HCT116 (cell line): ENCODE measurements around the gene UMODL1. TPM values are rescaled to one million over a fixed set of nuclear protein-coding genes. Genes with fewer than 3 reads are reported as not detected.

Source experiments
- ATAC-seq: fragments of 200-7000 bp; cut with Tn5 transposase; 2 replicates; pipeline ENCODE4 v1.9.1; 2020; ENCODE audit warnings: mild to moderate bottlenecking, moderate library complexity
- BruUV-seq: library from RNA; stranded (reverse); fragments of 400-500 nt; replicated peaks from 2 replicates; lab custom pipeline; 2021; lab: Mats Ljungman, UMichigan
- CTCF ChIA-PET: fragments of 300-600 bp; sonication (Branson Sonifier 250); formaldehyde crosslinking; loops from one replicate; lab custom pipeline; 2021; ENCODE audit warnings: antibody characterized with exemption; lab: Charles Lee
- POLR2A ChIA-PET: fragments of 300-600, 350-600 bp; sonication (Branson Sonifier 250); formaldehyde crosslinking; loops from one replicate; lab custom pipeline; 2021; ENCODE audit warnings: antibody characterized with exemption; lab: Charles Lee
- RAD21 ChIA-PET, 2 experiments: fragments of 300-600 bp; sonication (Branson Sonifier 250); formaldehyde crosslinking; loops; one replicate each; lab custom pipeline; 2023; ENCODE audit warnings: low total read pairs in 2 of 2; ENCODE audit not compliant: uncharacterized antibody in 2 of 2, unreplicated experiment in 2 of 2, low non-redundant PET in 1 of 2; lab: Charles Lee
- DNase-seq: peaks from one replicate; pipeline ENCODE4 v3.0.0-alpha.2; 2010; ENCODE audit warnings: low read depth, low spot score
- H2AFZ ChIP-seq: fragments of 200-600 bp; shearing (Covaris generic), sonication (generic); 2 replicates; pipeline ENCODE4 v1.6.1; 2017; ENCODE audit warnings: low read depth, mixed run types, mixed read lengths, antibody characterized with exemption, low read length; ENCODE audit not compliant: poor library complexity, severe bottlenecking
- H3K27ac ChIP-seq: 2 replicates; pipeline ENCODE4 v1.5.1; 2012; ENCODE audit warnings: low read depth, low read length
- H3K27me3 ChIP-seq: fragments of 200-600 bp; sonication (generic); 2 replicates; pipeline ENCODE4 v1.6.1; 2016; ENCODE audit warnings: mixed run types, low read length, mixed read lengths; ENCODE audit not compliant: insufficient read depth
- H3K36me3 ChIP-seq, 2 experiments: fragments of 200-500 bp in 1 of 2; fragments of 200-600 bp in 1 of 2; sonication (Bioruptor generic) in 1 of 2; sonication (generic) in 1 of 2; 2 replicates each; pipeline versions ENCODE4 v1.5.1 to v1.6.1; 2014 to 2016; ENCODE audit warnings: low read length in 2 of 2, inconsistent platforms in 1 of 2, mixed read lengths in 1 of 2, mixed run types in 1 of 2; ENCODE audit not compliant: insufficient read depth in 2 of 2, control insufficient read depth in 1 of 2
- H3K4me1 ChIP-seq, 2 experiments: fragments of 200-600 bp in 1 of 2; sonication (generic) in 1 of 2; 2 replicates each; pipeline versions ENCODE4 v1.5.1 to v1.6.1; 2012 to 2017; ENCODE audit warnings: low read length in 2 of 2, inconsistent platforms in 1 of 2, mild to moderate bottlenecking in 1 of 2, mixed read lengths in 1 of 2, mixed run types in 1 of 2, moderate library complexity in 1 of 2; ENCODE audit not compliant: insufficient read depth in 2 of 2, control insufficient read depth in 1 of 2
- H3K4me2 ChIP-seq: fragments of 200-600 bp; sonication (generic); 2 replicates; pipeline ENCODE4 v1.6.1; 2017; ENCODE audit warnings: mixed run types, low read length, mixed read lengths
- H3K4me3 ChIP-seq, 2 experiments: fragments of 200-600 bp in 1 of 2; sonication (generic) in 1 of 2; replicated peaks in 1 of 2; 2 replicates each; pipeline ENCODE4 v1.5.1; 2011 to 2016; ENCODE audit warnings: low read length in 2 of 2, control low read depth in 1 of 2, low read depth in 1 of 2, mild to moderate bottlenecking in 1 of 2, mixed read lengths in 1 of 2, mixed run types in 1 of 2
- H3K79me2 ChIP-seq: fragments of 200-600 bp; sonication (generic); 2 replicates; pipeline ENCODE4 v1.6.1; 2017; ENCODE audit warnings: mild to moderate bottlenecking, mixed run types, low read length, moderate library complexity, mixed read lengths; ENCODE audit not compliant: insufficient read depth
- H3K9ac ChIP-seq: fragments of 200-600 bp; sonication (generic); 2 replicates; pipeline ENCODE4 v1.6.1; 2016; ENCODE audit warnings: low read length, mixed read lengths
- H3K9me2 ChIP-seq: fragments of 200-600 bp; sonication (generic), shearing (Covaris generic); 2 replicates; pipeline ENCODE4 v1.6.1; 2017; ENCODE audit warnings: mixed run types, mild to moderate bottlenecking, moderate library complexity; ENCODE audit not compliant: insufficient read depth
- H3K9me3 ChIP-seq, 2 experiments: fragments of 200-500 bp in 1 of 2; fragments of 200-600 bp in 1 of 2; sonication (Bioruptor generic) in 1 of 2; sonication (generic) in 1 of 2; 2 replicates each; pipeline ENCODE4 v1.6.1; 2014 to 2017; ENCODE audit warnings: low read length in 2 of 2, mixed read lengths in 2 of 2, inconsistent platforms in 1 of 2, low read depth in 1 of 2, mild to moderate bottlenecking in 1 of 2, mixed run types in 1 of 2, moderate library complexity in 1 of 2; ENCODE audit not compliant: control insufficient read depth in 1 of 2, insufficient read depth in 1 of 2
- H4K20me1 ChIP-seq: fragments of 200-600 bp; sonication (generic), shearing (Covaris generic); 2 replicates; pipeline ENCODE4 v1.6.1; 2017; ENCODE audit warnings: mixed run types, mild to moderate bottlenecking, moderate library complexity; ENCODE audit not compliant: insufficient read depth
- CBX3 ChIP-seq: IDR thresholded peaks from 2 replicates; pipeline ENCODE4 v1.6.1; 2012; ENCODE audit warnings: low read depth
- ELF1 ChIP-seq: IDR thresholded peaks from 2 replicates; pipeline ENCODE4 v1.6.1; 2012; ENCODE audit warnings: low read depth, borderline replicate concordance
- EZH2 ChIP-seq: fragments of 200-600 bp; sonication (generic); IDR thresholded peaks from 2 replicates; pipeline ENCODE4 v1.6.1; 2017; ENCODE audit warnings: antibody characterized with exemption, mixed run types
- EZH2phosphoT487 ChIP-seq: fragments of 200-600 bp; IDR thresholded peaks from 2 replicates; pipeline ENCODE4 v1.6.1; 2018; ENCODE audit warnings: antibody characterized with exemption, borderline replicate concordance
- POLR2A ChIP-seq: IDR thresholded peaks from 2 replicates; pipeline ENCODE4 v1.7.0; 2011; ENCODE audit warnings: borderline replicate concordance; ENCODE audit not compliant: insufficient read depth, insufficient read length; ENCODE audit errors: extremely low read depth
- POLR2AphosphoS5 ChIP-seq: IDR thresholded peaks from 2 replicates; pipeline ENCODE4 v1.6.1; 2011; ENCODE audit warnings: mild to moderate bottlenecking, low read depth, low read length, moderate library complexity
- RAD21 ChIP-seq: IDR thresholded peaks from 2 replicates; pipeline ENCODE4 v1.6.1; 2012; ENCODE audit warnings: low read depth, mild to moderate bottlenecking
- SIN3A ChIP-seq: IDR thresholded peaks from 2 replicates; pipeline ENCODE4 v1.6.1; 2012; ENCODE audit warnings: low read depth
- TCF7L2 ChIP-seq: IDR thresholded peaks from 2 replicates; pipeline ENCODE4 v1.7.0; 2011; ENCODE audit warnings: borderline replicate concordance, inconsistent platforms; ENCODE audit not compliant: insufficient read depth, insufficient read length; ENCODE audit errors: extremely low read depth
- YY1 ChIP-seq: IDR thresholded peaks from 2 replicates; pipeline ENCODE4 v1.6.1; 2011; ENCODE audit warnings: low read length, low read depth, moderate library complexity, mild to moderate bottlenecking; ENCODE audit not compliant: insufficient replicate concordance; ENCODE audit errors: extremely low read depth
- ZBTB33 ChIP-seq: IDR thresholded peaks from 2 replicates; pipeline ENCODE4 v1.6.1; 2011; ENCODE audit warnings: mild to moderate bottlenecking, low read length, moderate library complexity; ENCODE audit not compliant: insufficient replicate concordance; ENCODE audit errors: extremely low read depth
- ZFX ChIP-seq: fragments of 450-650 bp; IDR thresholded peaks from 2 replicates; pipeline ENCODE4 v1.6.1; 2017
- ZNF274 ChIP-seq: fragments of 200-500 bp; sonication (Bioruptor generic); IDR thresholded peaks from 2 replicates; pipeline ENCODE4 v1.6.1; 2014; ENCODE audit warnings: mild to moderate bottlenecking, low read depth, low read length, inconsistent platforms
- intact Hi-C: fragments of 100-400 bp; cut with micrococcal nuclease; formaldehyde crosslinking; loops from 2 replicates; pipeline ENCODE4 v1.10.0; 2022
- total RNA-seq: library from RNA; stranded (reverse); gene quantifications from one replicate; pipeline ENCODE4 v1.2.1, GENCODE V29; 2021; ENCODE audit not compliant: unreplicated experiment
- TF ChIP-seq, protein P1 (sequence below): IDR thresholded peaks from 2 replicates; pipeline ENCODE4 v1.6.1; 2012; ENCODE audit warnings: low read depth

Gene UMODL1
- total RNA-seq, 1 experiment from 2014 or later = not detected

GRCh38 chr21:42091899-42092508 is 20.9 kb downstream of the UMODL1 start:
- no TSS peak for BruUV-seq
- intact Hi-C loops = no loop called here
- POLR2A ChIA-PET = no interaction called here
- Histone ChIP-seq H3K9me2 (no peaks in the 10 kb centered on the region), H3K27me3 (peaks cover 7% of the 10 kb centered on the region; the same call in 1 of the 2 replicates), H3K27ac (no peak overlapping the region), H3K36me3 (no peaks in the 10 kb centered on the region), H3K9ac (no peak overlapping the region), H3K4me1 (peaks cover 0 to 6% of the 10 kb centered on the region in 2 experiments; a peak in 1 of 4 replicates), H3K4me2 (no peak overlapping the region), H4K20me1 (no peaks in the 10 kb centered on the region), H3K9me3 (peaks cover 0 to 5% of the 10 kb centered on the region in 2 experiments; a peak in 1 of 4 replicates), H3K4me3 (no peak overlapping the region), H2AFZ (no peak overlapping the region), H3K79me2 (no peaks in the 10 kb centered on the region)
- TF ChIP-seq ZNF274 (no peak), CBX3 (no peak), SIN3A (no peak), TCF7L2 (no peak), ELF1 (no peak)
- RAD21 ChIA-PET = no interaction called here
- ATAC-seq = no peak
- CTCF ChIA-PET = no interaction called here
- DNase-seq = no peak

DNA sequence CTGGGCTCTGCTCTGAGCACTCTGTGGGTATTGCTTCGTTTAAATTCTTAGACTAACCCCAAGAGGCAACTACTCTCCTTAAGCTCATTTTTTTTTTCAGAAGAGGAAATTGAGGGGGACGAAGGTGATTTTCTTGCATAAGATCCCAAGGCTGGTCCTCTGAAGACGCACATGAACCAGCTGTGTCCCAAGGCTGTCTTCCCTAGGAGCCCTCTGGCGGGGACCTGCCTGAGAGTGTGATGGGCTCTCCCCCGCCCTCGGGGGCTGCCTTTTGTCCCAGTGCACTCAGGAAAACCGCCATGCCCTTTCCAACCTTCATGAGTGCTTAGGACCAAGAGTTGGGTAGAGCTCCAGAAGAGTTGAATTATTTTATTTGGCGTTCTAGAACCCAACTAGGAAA is 21.7 kb downstream of the UMODL1 start:
- ATAC-seq = no peak
- Histone ChIP-seq H3K9ac (no peak overlapping the region), H3K27me3 (peaks cover 7% of the 10 kb centered on the region; the same call in 1 of the 2 replicates), H2AFZ (no peak overlapping the region), H3K79me2 (no peaks in the 10 kb centered on the region), H3K9me2 (no peaks in the 10 kb centered on the region), H3K4me2 (no peak overlapping the region), H3K9me3 (peaks cover 0 to 5% of the 10 kb centered on the region in 2 experiments; a peak in 1 of 4 replicates)
- ChIA-PET POLR2A (no interaction called here), RAD21 (no interaction called here)
- intact Hi-C loops = no loop called here
- no peak for TF ChIP-seq SIN3A
- no peak for TF ChIP-seq ZFX
- TF ChIP-seq RAD21 = no peak
- TF ChIP-seq EZH2phosphoT487 = no peak
- TF ChIP-seq EZH2 = no peak
- no peak for TF ChIP-seq YY1
- no peak for TF ChIP-seq ZNF274
- no peak for TF ChIP-seq POLR2A
- no peak for TF ChIP-seq ZBTB33
- no peak for TF ChIP-seq POLR2AphosphoS5
- TF ChIP-seq, protein P1, sequence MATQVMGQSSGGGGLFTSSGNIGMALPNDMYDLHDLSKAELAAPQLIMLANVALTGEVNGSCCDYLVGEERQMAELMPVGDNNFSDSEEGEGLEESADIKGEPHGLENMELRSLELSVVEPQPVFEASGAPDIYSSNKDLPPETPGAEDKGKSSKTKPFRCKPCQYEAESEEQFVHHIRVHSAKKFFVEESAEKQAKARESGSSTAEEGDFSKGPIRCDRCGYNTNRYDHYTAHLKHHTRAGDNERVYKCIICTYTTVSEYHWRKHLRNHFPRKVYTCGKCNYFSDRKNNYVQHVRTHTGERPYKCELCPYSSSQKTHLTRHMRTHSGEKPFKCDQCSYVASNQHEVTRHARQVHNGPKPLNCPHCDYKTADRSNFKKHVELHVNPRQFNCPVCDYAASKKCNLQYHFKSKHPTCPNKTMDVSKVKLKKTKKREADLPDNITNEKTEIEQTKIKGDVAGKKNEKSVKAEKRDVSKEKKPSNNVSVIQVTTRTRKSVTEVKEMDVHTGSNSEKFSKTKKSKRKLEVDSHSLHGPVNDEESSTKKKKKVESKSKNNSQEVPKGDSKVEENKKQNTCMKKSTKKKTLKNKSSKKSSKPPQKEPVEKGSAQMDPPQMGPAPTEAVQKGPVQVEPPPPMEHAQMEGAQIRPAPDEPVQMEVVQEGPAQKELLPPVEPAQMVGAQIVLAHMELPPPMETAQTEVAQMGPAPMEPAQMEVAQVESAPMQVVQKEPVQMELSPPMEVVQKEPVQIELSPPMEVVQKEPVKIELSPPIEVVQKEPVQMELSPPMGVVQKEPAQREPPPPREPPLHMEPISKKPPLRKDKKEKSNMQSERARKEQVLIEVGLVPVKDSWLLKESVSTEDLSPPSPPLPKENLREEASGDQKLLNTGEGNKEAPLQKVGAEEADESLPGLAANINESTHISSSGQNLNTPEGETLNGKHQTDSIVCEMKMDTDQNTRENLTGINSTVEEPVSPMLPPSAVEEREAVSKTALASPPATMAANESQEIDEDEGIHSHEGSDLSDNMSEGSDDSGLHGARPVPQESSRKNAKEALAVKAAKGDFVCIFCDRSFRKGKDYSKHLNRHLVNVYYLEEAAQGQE = no peak
- TF ChIP-seq, all 23 proteins: peak for 0
- Histone ChIP-seq H3K4me1 (peaks cover 2 to 13% of the 10 kb centered on the region in 2 experiments; a peak in 3 of 4 replicates), H3K27ac (no peak overlapping the region), H3K36me3 (no peaks in the 10 kb centered on the region), H3K4me3 (no peak overlapping the region), H4K20me1 (no peaks in the 10 kb centered on the region)
- no TSS peak for BruUV-seq
- CTCF ChIA-PET = no interaction called here
- DNase-seq = no peak
